Trophoblast cell (in vitro differentiated cells and primary cell): ENCODE measurements around the gene PKMYT1. TPM values are rescaled to one million over a fixed set of nuclear protein-coding genes. Genes with fewer than 3 reads are reported as not detected.

Experiments used
- DNase-seq, 2 donors: peaks; one replicate each; pipeline ENCODE4 v3.0.0-alpha.2; 2016
- H2AFZ ChIP-seq: 2 replicates; pipeline ENCODE4 v1.6.1; 2013; ENCODE audit warnings: low read length, moderate library complexity, mild to moderate bottlenecking; ENCODE audit not compliant: insufficient read depth, poor library complexity
- H2AK5ac ChIP-seq: 2 replicates; pipeline ENCODE4 v1.6.1; 2013; ENCODE audit warnings: mild to moderate bottlenecking, low read length
- H2BK120ac ChIP-seq: 2 replicates; pipeline ENCODE4 v1.6.1; 2013; ENCODE audit warnings: low read length, mild to moderate bottlenecking, moderate library complexity; ENCODE audit not compliant: insufficient read depth, poor library complexity
- H2BK12ac ChIP-seq: 2 replicates; pipeline ENCODE4 v1.6.1; 2013; ENCODE audit warnings: mild to moderate bottlenecking, low read length, moderate library complexity
- H2BK5ac ChIP-seq: 2 replicates; pipeline ENCODE4 v1.6.1; 2013; ENCODE audit warnings: low read length, low read depth, moderate library complexity, mild to moderate bottlenecking; ENCODE audit not compliant: poor library complexity
- H3K14ac ChIP-seq: 2 replicates; pipeline ENCODE4 v1.6.1; 2013; ENCODE audit warnings: mild to moderate bottlenecking, low read length
- H3K18ac ChIP-seq: 2 replicates; pipeline ENCODE4 v1.6.1; 2013; ENCODE audit warnings: mild to moderate bottlenecking, low read length
- H3K23ac ChIP-seq: 2 replicates; pipeline ENCODE4 v1.6.1; 2013; ENCODE audit warnings: low read length
- H3K27ac ChIP-seq: 2 replicates; pipeline ENCODE4 v1.5.1; 2013; ENCODE audit warnings: low read depth, mild to moderate bottlenecking, inconsistent platforms, low read length, moderate library complexity
- H3K27me3 ChIP-seq: 2 replicates; pipeline ENCODE4 v1.6.1; 2013; ENCODE audit warnings: inconsistent platforms, mild to moderate bottlenecking, low read length, moderate library complexity; ENCODE audit not compliant: insufficient read depth
- H3K36me3 ChIP-seq, 2 experiments: 1 replicate in 1 of 2; 2 replicates in 1 of 2; pipeline ENCODE4 v1.6.1; 2013; ENCODE audit warnings: low read length in 2 of 2, mild to moderate bottlenecking in 2 of 2, moderate library complexity in 1 of 2; ENCODE audit not compliant: insufficient read depth in 2 of 2, control insufficient read depth in 1 of 2
- H3K4ac ChIP-seq: 2 replicates; pipeline ENCODE4 v1.6.1; 2013; ENCODE audit warnings: low read depth, mild to moderate bottlenecking, low read length, moderate library complexity
- H3K4me1 ChIP-seq, 2 experiments: 1 replicate in 1 of 2; 2 replicates in 1 of 2; pipeline ENCODE4 v1.6.1; 2013; ENCODE audit warnings: low read length in 2 of 2, mild to moderate bottlenecking in 2 of 2, moderate library complexity in 1 of 2; ENCODE audit not compliant: insufficient read depth in 2 of 2, control insufficient read depth in 1 of 2
- H3K4me2 ChIP-seq: 2 replicates; pipeline ENCODE4 v1.6.1; 2013; ENCODE audit warnings: inconsistent platforms, mild to moderate bottlenecking, low read length, moderate library complexity
- H3K4me3 ChIP-seq: 2 replicates; pipeline ENCODE4 v1.5.1; 2013; ENCODE audit warnings: mild to moderate bottlenecking, low read depth, low read length, inconsistent platforms
- H3K79me1 ChIP-seq: one replicate; pipeline ENCODE4 v1.6.1; 2013; ENCODE audit warnings: low read length
- H3K79me2 ChIP-seq: 2 replicates; pipeline ENCODE4 v1.6.1; 2013; ENCODE audit warnings: low read length, mild to moderate bottlenecking; ENCODE audit not compliant: control insufficient read depth, insufficient read depth, poor library complexity
- H3K9ac ChIP-seq: 2 replicates; pipeline ENCODE4 v1.6.1; 2013; ENCODE audit warnings: mild to moderate bottlenecking, low read length
- H3K9me3 ChIP-seq: 2 replicates; pipeline ENCODE4 v1.6.1; 2013; ENCODE audit warnings: low read depth, mild to moderate bottlenecking, control low read depth, inconsistent platforms, low read length; ENCODE audit not compliant: insufficient read depth
- H4K12ac ChIP-seq: 2 replicates; pipeline ENCODE4 v1.6.1; 2013; ENCODE audit warnings: low read depth, mild to moderate bottlenecking, low read length, moderate library complexity
- H4K8ac ChIP-seq: 2 replicates; pipeline ENCODE4 v1.6.1; 2013; ENCODE audit warnings: low read depth, mild to moderate bottlenecking, low read length, moderate library complexity
- H4K91ac ChIP-seq: one replicate; pipeline ENCODE4 v1.6.1; 2013; ENCODE audit warnings: low read depth, mild to moderate bottlenecking, low read length, moderate library complexity
- WGBS: extraction: QIAGEN DNeasy Blood & Tissue Kit; methylation state at CpG from one replicate; pipeline ENCODE4 v1.1.7; 2013; ENCODE audit warnings: missing lambda C conversion rate; ENCODE audit not compliant: insufficient read length, insufficient coverage; ENCODE audit errors: extremely low coverage; 5-methylcytosine and 5-hydroxymethylcytosine counted together
- polyA plus RNA-seq: library from polyadenylated mRNA; stranded (reverse); fragments of 200-250 nt; gene quantifications from 2 replicates; pipeline ENCODE4 v1.2.3, GENCODE V29; 2013

PKMYT1 gene
- 58.0 and 58.7 TPM in 2 replicates for polyA plus RNA-seq

GRCh38 chr16:2980227-2981176 lies at the start of gene PKMYT1:
Gene PKMYT1 (minus strand): TSS chr16:2980446. CDS start chr16:2979657, 789 bp downstream.
- H3K79me2 ChIP-seq = peaks cover 10% of the 10 kb centered on the region
- WGBS = no CpG with 5 or more reads among the region's 91 CpGs
- H3K4me1 ChIP-seq = peaks cover 17 to 23% of the 10 kb centered on the region in 2 experiments
- no peaks in the 10 kb centered on the region for H3K9me3 ChIP-seq
- peaks cover 19 to 26% of the 10 kb centered on the region in 2 experiments for H3K36me3 ChIP-seq
- peak within 1 kb of the TSS; percentile 90 for H2BK5ac ChIP-seq
- peak; percentile 93 to 97 for DNase-seq
- peak within 1 kb of the TSS; percentile 99 for H2AK5ac ChIP-seq
- no peaks in the 10 kb centered on the region for H3K27me3 ChIP-seq
- H3K4ac ChIP-seq = peak within 1 kb of the TSS; percentile 97
- H3K27ac ChIP-seq = peak within 1 kb of the TSS; percentile 91
- H4K8ac ChIP-seq = peak within 1 kb of the TSS; percentile 100
- H2BK12ac ChIP-seq = peak within 1 kb of the TSS; percentile 25
- peak within 1 kb of the TSS; percentile 97 for H4K12ac ChIP-seq
- peak within 1 kb of the TSS; percentile 98 for H3K9ac ChIP-seq
- peaks cover 15% of the 10 kb centered on the region for H3K79me1 ChIP-seq
- peak within 1 kb of the TSS; percentile 93 for H2AFZ ChIP-seq
- peak within 1 kb of the TSS; percentile 97 for H2BK120ac ChIP-seq
- H3K18ac ChIP-seq = peak within 1 kb of the TSS; percentile 100
- peak within 1 kb of the TSS; percentile 88 for H3K4me3 ChIP-seq
- H4K91ac ChIP-seq = peak within 1 kb of the TSS; percentile 99
- H3K23ac ChIP-seq = no peak within 1 kb of the TSS
- H3K14ac ChIP-seq = peak within 1 kb of the TSS; percentile 99
- peak within 1 kb of the TSS; percentile 96 for H3K4me2 ChIP-seq

- H2BK120ac ChIP-seq = no peak overlapping the region
- no peak overlapping the region for H3K4me2 ChIP-seq
- H2BK5ac ChIP-seq = no peak overlapping the region
- no peak overlapping the region for H3K18ac ChIP-seq
- H3K9me3 ChIP-seq = no peaks in the 10 kb centered on the region
- no peak overlapping the region for H3K4ac ChIP-seq
- H3K36me3 ChIP-seq = peaks cover 20 to 22% of the 10 kb centered on the region in 2 experiments
- no peaks in the 10 kb centered on the region for H3K79me1 ChIP-seq
- H3K9ac ChIP-seq = no peak overlapping the region
- peak in 1 of 2 donors; percentile 51 for DNase-seq
- H3K79me2 ChIP-seq = no peaks in the 10 kb centered on the region
- no peak overlapping the region for H2AFZ ChIP-seq
- WGBS = no CpG with 5 or more reads among the region's 59 CpGs
- H3K23ac ChIP-seq = no peak overlapping the region
- no peak overlapping the region for H3K27ac ChIP-seq
- no peak overlapping the region for H4K8ac ChIP-seq
- no peak overlapping the region for H3K4me3 ChIP-seq
- no peak overlapping the region for H4K12ac ChIP-seq
- no peak overlapping the region for H2BK12ac ChIP-seq
- H2AK5ac ChIP-seq = no peak overlapping the region
- H4K91ac ChIP-seq = no peak overlapping the region
- peaks cover 7% of the 10 kb centered on the region in 2 experiments for H3K4me1 ChIP-seq
- no peaks in the 10 kb centered on the region for H3K27me3 ChIP-seq
- no peak overlapping the region for H3K14ac ChIP-seq
Measured at GRCh38 chr16:3029491-3030221, 49.4 kb upstream of the PKMYT1 start.

- H2BK120ac ChIP-seq = no peak overlapping the region
- H4K91ac ChIP-seq = no peak overlapping the region
- H3K9me3 ChIP-seq = no peaks in the 10 kb centered on the region
- no peak overlapping the region for H3K23ac ChIP-seq
- H3K27me3 ChIP-seq = no peaks in the 10 kb centered on the region
- H3K4ac ChIP-seq = no peak overlapping the region
- peaks cover 2% of the 10 kb centered on the region for H3K79me1 ChIP-seq
- WGBS = no CpG with 5 or more reads among the region's 15 CpGs
- H3K4me2 ChIP-seq = no peak overlapping the region
- no peak overlapping the region for H2AK5ac ChIP-seq
- no peak overlapping the region for H4K12ac ChIP-seq
- H3K9ac ChIP-seq = no peak overlapping the region
- no peak overlapping the region for H3K27ac ChIP-seq
- no peak overlapping the region for H2BK12ac ChIP-seq
- H3K14ac ChIP-seq = no peak overlapping the region
- no peak overlapping the region for H3K4me3 ChIP-seq
- no peak for DNase-seq
- peaks cover 7% of the 10 kb centered on the region in 2 experiments for H3K4me1 ChIP-seq
- no peak overlapping the region for H3K18ac ChIP-seq
- H2AFZ ChIP-seq = no peak overlapping the region
- H4K8ac ChIP-seq = no peak overlapping the region
- peaks cover 2% of the 10 kb centered on the region for H3K79me2 ChIP-seq
- no peak overlapping the region for H2BK5ac ChIP-seq
- peaks cover 20 to 22% of the 10 kb centered on the region in 2 experiments for H3K36me3 ChIP-seq
Measured at GRCh38 chr16:3028716-3029319, 48.6 kb upstream of the PKMYT1 start.
